ENCODE results near the gene SCP2. TPM values are rescaled to one million over a fixed set of nuclear protein-coding genes. Genes with fewer than 3 reads are reported as not detected.
"Not testable (repeated sequence)": the region's sequence is repeated elsewhere in the genome, so short reads cannot be mapped to it uniquely, and the experiment has no call there.

The SCP2 gene
- total RNA-seq, 1 donor from 2014 or later: 26.3 TPM

- Histone ChIP-seq H3K4me1 (no peaks in the 10 kb centered on the region), H3K27me3 (no peaks in the 10 kb centered on the region), H3K36me3 (peaks cover 0 to 19% of the 10 kb centered on the region in 2 donors), H3K27ac (no peak overlapping the region), H3K4me3 (no peak overlapping the region), H3K9me3 (no peaks in the 10 kb centered on the region)
- TF ChIP-seq CTCF (IDR thresholded peaks at IDR 0.05): no peak
- DNase-seq (ENCODE audit: low spot score in 2 of 2): no peak
- intact Hi-C loops (cut with DNase I): no loop called here
Observed at GRCh38 chr1:53001128-53001527, 74.1 kb downstream of the SCP2 start.

DNA sequence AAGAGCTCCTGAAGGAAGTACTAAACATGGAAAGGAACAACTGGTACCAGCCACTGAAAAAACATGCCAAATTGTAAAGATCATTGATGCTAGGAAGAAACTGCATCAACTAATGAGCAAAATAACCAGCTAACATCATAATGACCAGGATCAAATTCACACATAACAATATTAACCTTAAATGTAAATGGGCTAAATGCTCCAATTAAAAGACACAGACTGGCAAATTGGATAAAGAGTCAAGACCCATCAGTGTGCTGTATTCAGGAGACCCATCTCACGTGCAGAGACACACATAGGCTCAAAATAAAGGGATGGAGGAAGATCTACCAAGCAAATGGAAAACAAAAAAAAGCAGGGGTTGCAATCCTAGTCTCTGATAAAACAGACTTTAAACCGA, 79.5 kb downstream of the SCP2 start:
- H3K36me3 ChIP-seq: peaks cover 0 to 19% of the 10 kb centered on the region in 2 donors
- H3K27ac ChIP-seq; H3K4me3 ChIP-seq; H3K4me1 ChIP-seq; H3K9me3 ChIP-seq; H3K27me3 ChIP-seq; DNase-seq (ENCODE audit: low spot score in 2 of 2); intact Hi-C loops (cut with DNase I): not testable (repeated sequence)

GRCh38 chr1:53010247-53010646, 83.2 kb downstream of the SCP2 start:
- H3K4me1 ChIP-seq; H3K9me3 ChIP-seq; H3K36me3 ChIP-seq; H3K27me3 ChIP-seq; H3K27ac ChIP-seq; H3K4me3 ChIP-seq; DNase-seq (ENCODE audit: low spot score in 2 of 2): not testable (repeated sequence)
- intact Hi-C loops (cut with DNase I): loop anchor here (10.0 kb wide), 1 partner anchor 175 kb away; no protein-coding TSS in a partner anchor

DNA sequence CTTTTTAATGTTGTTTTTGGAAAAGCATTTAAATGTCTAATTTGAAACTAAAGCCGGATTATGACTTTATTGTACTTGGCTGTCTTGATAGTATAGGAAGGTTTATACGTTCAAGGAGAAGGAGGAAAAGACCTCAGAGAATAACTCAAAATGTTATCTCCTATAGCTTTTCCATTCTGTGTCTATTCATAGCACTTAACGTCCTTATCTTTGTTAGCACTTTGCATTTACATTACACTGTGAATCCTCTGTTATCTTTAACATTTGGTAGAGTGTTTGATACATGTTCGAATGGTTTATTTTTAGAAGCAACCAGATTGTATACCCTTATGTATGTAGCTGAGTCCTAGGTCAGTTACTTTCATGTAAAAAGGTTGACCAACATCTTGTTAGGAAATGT, 84.1 kb downstream of the SCP2 start:
- peaks cover 0 to 4% of the 10 kb centered on the region in 2 donors for H3K4me1 ChIP-seq
- TF ChIP-seq CTCF (IDR thresholded peaks at IDR 0.05): no peak
- H3K9me3 ChIP-seq: no peaks in the 10 kb centered on the region
- H3K4me3 ChIP-seq: no peak overlapping the region
- no peaks in the 10 kb centered on the region for H3K36me3 ChIP-seq
- no peaks in the 10 kb centered on the region for H3K27me3 ChIP-seq
- H3K27ac ChIP-seq: no peak overlapping the region
- DNase-seq (ENCODE audit: low spot score in 2 of 2): no peak
- intact Hi-C loops (cut with DNase I): loop anchor here (10.0 kb wide), 1 partner anchor 174 kb away; no protein-coding TSS in a partner anchor

DNA sequence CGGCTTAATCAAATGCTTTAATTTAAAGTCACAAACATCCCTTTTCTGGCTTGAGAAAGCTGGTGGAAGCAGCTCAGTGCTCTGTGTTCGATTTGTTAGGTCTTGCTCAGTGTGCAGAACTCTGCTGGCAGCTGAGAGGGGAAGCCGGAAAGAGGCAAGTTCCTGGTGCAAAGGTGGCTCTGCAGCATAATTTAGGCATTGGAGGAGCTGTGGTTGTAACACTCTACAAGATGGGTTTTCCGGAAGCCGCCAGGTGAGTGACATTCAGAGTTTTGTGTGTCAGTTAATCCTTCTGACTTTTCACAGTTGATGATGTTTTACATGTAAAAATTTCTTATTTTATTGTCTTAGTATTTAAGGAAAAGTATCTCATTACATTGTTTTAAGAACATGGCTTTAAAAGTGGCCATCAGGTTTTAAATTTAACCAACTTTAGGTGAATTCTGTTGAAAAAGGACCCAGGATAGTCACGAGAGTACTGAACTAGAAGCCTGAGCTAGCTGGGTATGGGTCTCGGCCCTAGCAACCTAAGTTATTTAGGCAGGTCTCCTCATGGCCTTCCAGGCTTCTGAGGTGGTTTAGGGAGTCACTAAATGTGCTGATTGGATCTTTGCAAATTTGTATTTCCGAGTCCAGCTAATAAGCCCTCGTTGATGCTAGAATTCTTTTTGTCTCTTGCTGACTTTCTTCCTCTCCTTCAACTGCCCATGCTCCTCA, 87.9 kb downstream of the SCP2 start:
- intact Hi-C loops (cut with DNase I): loop anchor here (10.0 kb wide), 1 partner anchor 170 kb away; no protein-coding TSS in a partner anchor

DNA sequence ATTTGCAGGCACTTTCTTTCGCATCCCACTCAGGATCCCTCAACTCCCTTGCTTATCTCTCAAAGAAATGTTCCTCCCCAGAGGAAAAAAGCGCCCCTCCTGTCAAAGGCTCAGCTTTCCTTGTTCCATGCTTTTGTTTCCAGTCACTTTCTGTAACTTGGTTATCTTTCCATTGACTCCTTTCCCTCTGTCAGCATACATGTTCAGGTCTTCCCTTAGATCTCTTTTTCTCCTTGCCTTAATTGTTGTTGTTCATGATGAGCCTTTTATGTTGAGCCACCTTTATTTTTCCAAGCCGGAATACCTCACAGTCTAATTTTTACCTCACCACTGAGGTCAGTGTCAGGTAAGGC, 88.4 kb downstream of the SCP2 start:
- no peak for TF ChIP-seq CTCF (IDR thresholded peaks at IDR 0.05)
- DNase-seq (ENCODE audit: low spot score in 2 of 2): no peak
- Histone ChIP-seq H3K36me3 (peaks cover 2 to 7% of the 10 kb centered on the region in 2 donors), H3K4me1 (peaks cover 0 to 5% of the 10 kb centered on the region in 2 donors), H3K27ac (no peak overlapping the region), H3K9me3 (no peaks in the 10 kb centered on the region), H3K27me3 (no peaks in the 10 kb centered on the region), H3K4me3 (peak overlapping the region; percentile 50 to 68)
- intact Hi-C loops (cut with DNase I): loop anchor here (10.0 kb wide), 1 partner anchor 169 kb away; no protein-coding TSS in a partner anchor

More for the DNA sequence above, 87.9 kb downstream of the SCP2 start:
- Histone ChIP-seq H3K27ac (peak overlapping the region in 1 of 2 donors; percentile 3), H3K9me3 (no peaks in the 10 kb centered on the region), H3K36me3 (peaks cover 2 to 7% of the 10 kb centered on the region in 2 donors), H3K4me3 (peak overlapping the region; percentile 50 to 68), H3K27me3 (no peaks in the 10 kb centered on the region), H3K4me1 (peaks cover 0 to 5% of the 10 kb centered on the region in 2 donors)
- DNase-seq (ENCODE audit: low spot score in 2 of 2): peak; percentile 24 to 86
- TF ChIP-seq CTCF (IDR thresholded peaks at IDR 0.05): no peak
